ENCODE data around the gene RAET1L.
"Not testable (repeated sequence)": the region's sequence is repeated elsewhere in the genome, so short reads cannot be mapped to it uniquely, and the experiment has no call there.

GRCh38 chr6:150015281-150016001, 9.9 kb downstream of the RAET1L start:
- TF ChIP-seq CTCF, POLR2A (IDR thresholded peaks at IDR 0.05): not testable (repeated sequence)

All from adrenal gland (tissue), 5 donors.